D721Med (cell line): ENCODE results near the gene ARHGAP32.

ENCODE experiments used
- DNase-seq: peaks from one replicate; pipeline ENCODE4 v3.0.0; 2011; ENCODE audit warnings: low spot score; ENCODE audit not compliant: insufficient read length
- FAIRE-seq: peaks from 2 replicates; lab custom pipeline; 2011; peaks lifted over from hg19 to GRCh38; lab: Jason Lieb, UNC
- CTCF ChIP-seq: IDR thresholded peaks from 2 replicates; pipeline ENCODE4 v1.5.1; 2012; ENCODE audit warnings: mild to moderate bottlenecking, control low read depth; ENCODE audit not compliant: insufficient read depth; ENCODE audit errors: missing control alignments

The ARHGAP32 gene

GRCh38 chr11:128934926-128935325, 257.2 kb downstream of the ARHGAP32 start:
- no peak for FAIRE-seq
- TF ChIP-seq CTCF: no peak
- no peak for DNase-seq

GRCh38 chr11:128934351-128934750, 257.8 kb downstream of the ARHGAP32 start:
- no peak for FAIRE-seq
- no peak for TF ChIP-seq CTCF
- no peak for DNase-seq

GRCh38 chr11:128933481-128934178, 258.5 kb downstream of the ARHGAP32 start:
- no peak for TF ChIP-seq CTCF
- FAIRE-seq (no peak), DNase-seq (no peak)

- FAIRE-seq (no peak), DNase-seq (no peak)
- no peak for TF ChIP-seq CTCF
Observed at GRCh38 chr11:128931668-128932067, 260.5 kb downstream of the ARHGAP32 start.

- DNase-seq (no peak), FAIRE-seq (no peak)
- no peak for TF ChIP-seq CTCF
Observed at GRCh38 chr11:128931066-128931465, 261.1 kb downstream of the ARHGAP32 start.

GRCh38 chr11:128929991-128930390, 262.1 kb downstream of the ARHGAP32 start:
- DNase-seq: no peak
- FAIRE-seq: no peak
- TF ChIP-seq CTCF: no peak

- no peak for FAIRE-seq
- TF ChIP-seq CTCF: no peak
Observed at GRCh38 chr11:128929468-128929867, 262.7 kb downstream of the ARHGAP32 start.

More at GRCh38 chr11:128929468-128929867, 262.7 kb downstream of the ARHGAP32 start:
- no peak for DNase-seq
